DMS 273 treated with DMSO at 0.1 percent for 48 hours (cell line): Measurements from ENCODE around the gene EYA3.

Source experiments
- DNase-seq: peaks from one replicate; lab custom pipeline; 2025; lab: John Stamatoyannopoulos, UW

The EYA3 gene, protein sequence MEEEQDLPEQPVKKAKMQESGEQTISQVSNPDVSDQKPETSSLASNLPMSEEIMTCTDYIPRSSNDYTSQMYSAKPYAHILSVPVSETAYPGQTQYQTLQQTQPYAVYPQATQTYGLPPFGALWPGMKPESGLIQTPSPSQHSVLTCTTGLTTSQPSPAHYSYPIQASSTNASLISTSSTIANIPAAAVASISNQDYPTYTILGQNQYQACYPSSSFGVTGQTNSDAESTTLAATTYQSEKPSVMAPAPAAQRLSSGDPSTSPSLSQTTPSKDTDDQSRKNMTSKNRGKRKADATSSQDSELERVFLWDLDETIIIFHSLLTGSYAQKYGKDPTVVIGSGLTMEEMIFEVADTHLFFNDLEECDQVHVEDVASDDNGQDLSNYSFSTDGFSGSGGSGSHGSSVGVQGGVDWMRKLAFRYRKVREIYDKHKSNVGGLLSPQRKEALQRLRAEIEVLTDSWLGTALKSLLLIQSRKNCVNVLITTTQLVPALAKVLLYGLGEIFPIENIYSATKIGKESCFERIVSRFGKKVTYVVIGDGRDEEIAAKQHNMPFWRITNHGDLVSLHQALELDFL

DNA sequence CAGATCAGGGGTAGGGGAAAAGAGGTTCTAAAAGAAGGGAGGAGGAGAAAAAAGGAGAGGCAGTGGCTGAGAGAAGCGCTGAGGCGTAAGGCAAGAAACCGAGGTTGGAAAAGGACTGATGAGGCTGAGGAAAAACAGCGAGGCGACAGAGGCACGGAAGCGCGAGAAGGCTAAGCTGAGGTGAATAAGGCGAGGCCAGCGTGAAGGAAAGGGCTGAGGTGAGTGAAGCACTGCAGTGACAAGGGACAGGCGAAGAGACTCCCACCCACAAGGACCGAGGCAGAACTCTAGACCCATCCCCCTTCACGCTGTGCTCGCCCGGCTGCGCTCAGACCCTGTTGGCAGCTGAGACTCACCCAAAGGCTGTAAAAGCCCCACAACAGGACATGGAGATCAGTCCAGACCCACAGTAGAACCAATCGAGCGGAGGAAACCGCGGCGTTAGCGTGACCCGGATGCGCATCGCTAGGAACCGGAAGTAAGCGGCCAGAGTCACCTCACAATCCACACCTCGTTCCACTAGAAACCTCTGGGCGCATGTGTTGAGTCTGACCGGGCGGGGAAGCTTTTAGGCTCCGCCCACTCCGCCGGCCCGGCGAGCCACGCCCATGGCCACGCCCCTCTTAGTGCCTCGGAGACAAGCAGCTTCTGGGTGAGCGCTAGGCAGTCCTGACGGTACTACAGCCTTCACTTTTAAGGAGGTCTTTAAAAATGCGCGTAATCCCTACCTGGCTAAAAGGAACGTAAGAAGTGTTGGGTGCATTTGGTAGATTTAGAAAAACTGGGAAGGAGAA is at the start of gene EYA3:
EYA3 (minus strand) TSS at position 443 of the 794 bp plus-strand sequence. CDS start 30,584 bp downstream, outside the sequence.
- peak; percentile 97 for DNase-seq

DNA sequence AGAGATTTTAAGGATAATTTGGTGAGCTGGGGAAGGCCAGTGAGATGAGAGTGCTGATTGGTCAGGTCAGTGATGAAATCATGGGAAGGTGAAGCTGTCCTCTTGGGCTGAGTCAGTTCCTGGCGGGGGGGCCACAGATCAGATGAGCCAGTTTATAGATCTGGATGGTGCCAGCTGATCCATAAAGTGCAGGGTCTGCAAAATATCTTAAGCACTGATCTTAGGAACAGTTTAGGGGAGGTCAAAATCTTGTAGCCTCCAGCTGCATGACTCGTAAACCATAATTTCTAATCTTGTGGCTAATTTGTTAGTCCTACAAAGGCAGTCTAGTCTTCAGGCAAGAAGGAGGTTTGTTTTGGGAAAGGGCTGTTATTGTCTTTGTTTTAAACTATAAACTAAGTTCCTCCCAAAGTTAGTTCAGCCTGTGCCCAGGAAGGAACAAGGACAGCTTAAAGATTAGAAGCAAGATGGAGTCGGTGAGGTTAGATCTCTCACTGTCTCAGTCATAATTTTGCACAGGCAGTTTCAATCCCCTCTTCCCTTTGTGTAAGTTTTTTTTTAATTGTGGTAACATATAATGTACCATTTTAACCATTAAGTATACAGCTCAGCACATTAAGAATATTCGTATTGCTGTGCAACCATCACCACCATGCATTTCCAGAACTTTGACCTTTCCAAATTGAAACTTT is 48.7 kb upstream of the EYA3 start:
- no peak for DNase-seq

DNA sequence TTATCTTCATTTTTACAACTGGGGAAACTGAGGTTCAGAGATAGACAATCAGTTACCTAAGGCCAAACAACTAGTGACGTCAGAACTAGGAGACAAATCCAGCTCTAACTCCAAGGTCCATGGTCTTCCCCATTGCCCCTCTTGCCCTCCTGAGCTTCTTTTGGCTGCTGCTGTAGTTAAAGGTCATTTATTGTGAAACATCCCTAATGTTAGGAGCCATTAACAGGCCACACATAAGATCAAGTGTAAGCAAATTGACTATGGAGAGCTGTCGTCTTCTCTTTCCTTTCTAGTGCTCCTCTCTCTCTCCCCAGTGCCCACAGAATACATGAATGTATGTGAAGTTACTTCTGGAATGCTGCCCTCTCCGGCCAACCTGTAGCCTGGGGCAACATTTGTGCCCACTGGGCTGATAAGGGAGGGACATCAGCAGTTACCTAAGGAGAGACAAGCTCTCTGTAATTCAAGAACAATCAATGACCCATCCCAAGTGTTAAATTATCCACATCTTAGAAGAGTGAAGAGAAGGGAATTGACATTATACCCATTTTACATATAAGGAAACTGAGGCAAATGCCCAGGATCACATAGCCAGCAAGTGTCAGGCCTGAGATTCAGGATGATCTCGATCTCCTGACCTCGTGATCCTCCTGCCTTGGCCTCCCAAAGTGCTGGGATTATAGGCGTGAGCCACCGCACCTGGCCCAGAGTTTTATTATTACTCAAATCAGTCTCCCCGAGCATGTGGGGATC is 47.9 kb upstream of the EYA3 start:
- no peak for DNase-seq

DNA sequence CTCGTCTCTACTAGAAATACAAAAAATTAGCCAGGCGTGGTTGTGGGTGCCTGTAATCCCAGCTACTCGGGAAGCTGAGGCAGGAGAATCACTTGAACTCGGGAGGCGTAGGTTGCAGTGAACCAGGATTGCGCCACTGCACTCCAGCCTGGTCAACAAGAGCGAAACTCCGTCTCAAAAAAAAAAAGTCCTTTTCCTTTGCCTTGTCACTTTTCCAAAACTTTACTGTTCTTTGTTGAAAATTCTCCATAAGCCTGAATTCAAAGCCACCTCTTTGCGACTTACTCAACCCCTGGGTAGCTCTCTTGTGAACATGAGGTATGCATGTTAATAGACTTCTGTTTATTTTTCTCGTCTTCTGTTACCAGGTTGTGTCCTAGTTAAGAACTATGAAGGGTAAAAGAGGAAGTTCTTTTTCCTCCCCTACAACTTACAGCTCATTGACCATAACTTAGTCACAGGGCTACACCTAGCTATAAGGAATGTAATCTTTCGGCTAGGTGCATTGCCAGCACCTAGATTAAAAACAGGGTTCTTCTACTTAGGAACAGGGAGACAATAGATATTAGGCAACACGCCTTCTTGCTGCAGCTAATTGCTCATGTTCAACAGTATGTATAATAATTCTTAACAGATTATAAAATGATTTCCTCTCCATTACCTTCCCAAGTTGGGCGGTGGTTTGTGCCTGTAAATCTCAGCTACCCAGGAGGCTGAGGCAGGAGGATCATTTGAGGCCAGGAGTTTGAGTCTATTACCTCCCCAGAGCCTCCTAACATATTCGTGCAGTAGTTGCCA is 47.2 kb upstream of the EYA3 start:
- DNase-seq: no peak

DNA sequence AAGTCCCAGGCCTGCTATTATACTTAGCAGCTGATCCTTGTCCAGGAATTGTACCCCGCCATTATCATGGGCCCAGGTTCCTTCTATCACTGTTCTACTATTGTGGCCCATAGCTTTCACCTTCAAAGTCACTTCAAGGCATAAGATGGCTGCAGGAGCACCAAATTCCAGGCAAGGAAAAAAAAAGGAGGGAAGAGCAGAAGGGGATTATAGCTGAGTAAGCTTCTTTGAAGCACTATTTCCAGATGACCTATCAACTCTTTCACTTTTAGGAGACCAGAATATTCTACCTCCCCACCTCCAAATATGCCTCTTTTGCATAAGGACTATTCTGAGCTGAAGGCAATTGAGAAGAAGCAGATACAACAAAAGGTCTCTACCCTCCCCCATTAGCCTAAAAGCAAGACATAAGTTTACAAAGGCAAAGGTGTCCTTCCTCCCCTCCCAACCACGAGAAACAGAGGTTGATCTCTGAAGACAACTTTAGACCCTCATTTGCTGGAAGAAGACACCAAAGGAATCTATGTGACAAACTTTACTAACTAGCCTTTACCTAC is 46.3 kb upstream of the EYA3 start:
- DNase-seq: no peak

DNA sequence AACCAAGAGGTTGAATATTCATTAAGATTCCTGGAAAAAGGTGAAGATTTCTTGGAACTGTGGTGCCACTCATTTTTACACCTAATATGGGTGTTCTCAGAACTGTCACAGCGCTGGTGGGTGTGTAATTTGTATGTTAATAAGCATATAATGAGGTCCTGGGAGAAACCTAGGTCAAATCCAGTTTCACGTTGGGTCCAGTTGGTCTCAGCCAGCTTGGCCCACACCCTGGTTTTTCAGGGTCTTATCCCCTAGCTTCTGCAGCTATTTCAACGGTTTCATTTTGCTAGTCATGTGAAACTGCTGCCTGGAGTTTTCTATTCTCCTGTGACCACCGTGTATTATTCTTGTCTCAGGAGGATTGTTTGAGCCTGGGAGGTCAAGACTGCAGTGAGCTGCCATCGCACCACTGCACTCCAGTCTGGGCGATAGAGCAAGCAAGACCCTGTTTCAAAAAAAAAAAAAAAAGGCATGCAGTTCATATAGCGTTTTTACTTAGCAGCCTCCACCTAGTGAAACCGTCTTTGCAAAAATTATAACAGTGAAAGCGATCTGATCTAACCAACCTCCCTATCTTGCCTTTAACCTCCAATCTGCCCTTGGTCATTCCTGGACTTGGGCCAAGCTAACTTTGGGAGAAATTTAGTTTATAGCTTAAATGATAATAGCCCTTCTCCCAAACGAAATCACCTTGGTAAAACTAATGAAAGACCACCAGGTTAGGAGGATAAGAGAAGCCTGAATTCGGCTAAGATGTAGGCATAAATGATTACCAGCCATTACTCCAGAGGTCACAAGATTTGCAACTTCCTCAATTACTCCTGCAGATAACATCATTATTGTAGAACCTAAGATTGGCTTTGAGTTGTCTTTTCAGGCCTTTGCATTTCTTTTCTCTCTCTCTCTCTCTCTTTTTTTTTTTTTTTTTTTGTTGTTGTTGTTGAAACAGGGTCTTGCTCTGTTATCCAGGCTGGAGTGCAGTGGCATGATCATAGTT is 44.1 kb upstream of the EYA3 start:
- DNase-seq: no peak

DNA sequence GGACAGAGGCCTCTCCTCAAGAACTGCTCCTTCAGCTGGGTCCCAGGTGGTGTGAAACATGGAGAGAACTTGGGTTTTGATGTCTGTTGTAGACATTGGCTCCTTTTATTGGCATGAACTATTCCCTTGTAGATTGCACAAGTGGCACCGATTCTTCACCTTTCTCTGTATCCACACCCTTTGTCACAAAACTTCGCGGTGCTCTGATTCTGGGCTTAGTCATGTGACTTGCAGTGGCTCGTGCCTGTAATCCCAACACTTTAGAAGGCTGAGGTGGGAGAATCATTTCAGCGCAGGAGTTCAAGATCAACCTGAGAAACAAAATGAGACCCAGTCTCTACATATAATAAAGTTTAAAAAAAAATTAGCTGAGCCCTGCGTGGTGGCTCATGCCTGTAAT is 42.5 kb upstream of the EYA3 start:
- DNase-seq: no peak

DNA sequence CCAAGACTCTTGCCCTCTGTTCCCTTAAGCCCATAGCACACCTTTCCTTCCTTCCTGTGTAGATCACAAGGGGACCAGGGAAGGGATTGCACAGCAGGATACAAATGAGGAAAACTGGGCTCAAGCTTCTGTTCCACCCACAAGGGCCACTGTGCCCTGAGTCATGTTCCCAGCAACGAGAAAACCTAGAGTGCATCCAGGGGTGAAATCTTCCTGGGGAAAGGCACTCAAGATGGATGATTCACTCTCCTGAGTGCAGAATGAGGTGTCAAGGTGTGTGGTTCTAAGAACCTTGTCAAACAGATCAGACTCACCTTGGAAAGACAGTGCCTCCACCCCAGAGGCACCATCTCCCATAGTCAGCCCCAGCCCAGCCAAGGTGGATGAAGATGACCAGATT is 40.7 kb upstream of the EYA3 start:
- no peak for DNase-seq

DNA sequence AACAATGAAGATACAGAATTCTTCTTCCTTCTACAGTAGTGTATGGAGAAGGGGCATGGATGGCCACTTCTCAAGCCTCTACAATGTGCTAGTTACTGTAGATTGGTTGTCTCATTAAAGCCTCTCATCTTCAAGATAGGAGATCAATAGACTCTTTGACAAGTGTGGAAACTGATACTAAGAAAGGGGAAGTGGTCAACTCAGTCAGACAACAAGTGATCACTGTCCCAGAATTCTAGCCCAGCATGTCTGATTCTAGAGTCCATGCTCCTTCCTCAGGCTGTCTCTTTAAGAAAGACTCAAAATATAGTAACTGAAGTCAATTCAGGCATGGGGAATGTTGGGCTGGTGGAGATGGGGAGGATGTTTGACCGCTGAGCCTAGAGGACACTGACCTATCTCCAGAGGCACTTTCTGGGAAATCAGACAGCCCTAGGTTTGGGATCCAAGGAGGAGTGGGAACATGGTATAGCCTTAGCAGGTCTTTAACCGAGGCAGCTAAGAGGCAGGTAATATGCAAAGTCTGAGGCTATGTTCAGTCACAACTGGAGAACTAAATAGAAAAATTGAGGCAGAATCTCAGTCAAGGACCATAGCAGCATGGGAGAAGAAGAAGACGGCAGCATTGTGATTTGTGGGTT is 39.3 kb upstream of the EYA3 start:
- no peak for DNase-seq

DNA sequence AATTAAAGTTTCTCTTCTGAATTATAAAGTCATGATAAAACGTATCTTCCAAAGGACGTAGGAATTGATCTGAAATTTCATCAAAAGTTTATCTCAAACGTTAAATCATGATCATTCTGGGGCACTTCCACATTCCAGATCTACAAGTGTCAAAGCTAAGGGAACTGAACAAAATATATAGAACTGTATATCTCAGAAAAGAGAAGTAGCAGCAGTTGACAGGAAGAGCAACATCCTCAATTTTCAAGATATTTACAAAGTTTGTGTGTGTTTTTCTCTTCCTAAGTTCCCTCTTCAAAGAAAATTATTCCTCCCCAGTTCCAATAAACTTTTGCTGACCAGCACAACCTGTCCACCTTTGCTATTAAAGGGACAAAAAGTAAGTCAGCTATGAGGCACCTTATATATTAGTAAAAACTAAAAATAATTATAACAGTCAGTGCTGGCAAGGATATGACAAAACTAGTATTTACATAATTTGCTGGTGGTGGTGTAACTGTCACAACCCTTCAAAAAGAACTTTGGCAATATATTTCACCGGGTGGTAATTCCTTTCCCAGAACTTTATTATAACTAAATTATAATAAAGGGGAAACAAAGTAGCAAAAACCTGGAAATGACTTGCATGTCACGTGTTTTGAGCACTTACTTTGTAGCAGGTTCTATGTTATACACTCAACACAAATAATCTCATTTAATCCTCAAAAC is 38.5 kb upstream of the EYA3 start:
- no peak for DNase-seq

DNA sequence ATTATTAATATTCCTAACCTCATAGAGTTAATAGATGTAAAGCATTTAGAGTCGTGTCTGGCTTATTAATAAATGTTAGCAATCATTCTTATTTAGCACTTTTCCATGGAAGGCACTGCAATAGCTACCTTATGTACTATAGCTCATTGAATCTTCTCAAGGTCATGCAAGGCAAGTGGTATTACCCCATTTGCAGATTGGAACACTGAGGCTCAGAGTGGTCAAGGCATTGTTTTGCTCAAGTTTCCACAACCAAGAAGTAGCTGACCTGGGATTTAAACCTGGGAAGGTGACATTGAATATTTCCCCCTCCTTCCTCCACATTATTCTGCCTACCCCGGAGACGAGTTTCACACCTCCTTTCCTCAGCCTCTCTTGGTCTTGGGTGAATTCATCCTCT is 37.8 kb upstream of the EYA3 start:
- DNase-seq: no peak

DNA sequence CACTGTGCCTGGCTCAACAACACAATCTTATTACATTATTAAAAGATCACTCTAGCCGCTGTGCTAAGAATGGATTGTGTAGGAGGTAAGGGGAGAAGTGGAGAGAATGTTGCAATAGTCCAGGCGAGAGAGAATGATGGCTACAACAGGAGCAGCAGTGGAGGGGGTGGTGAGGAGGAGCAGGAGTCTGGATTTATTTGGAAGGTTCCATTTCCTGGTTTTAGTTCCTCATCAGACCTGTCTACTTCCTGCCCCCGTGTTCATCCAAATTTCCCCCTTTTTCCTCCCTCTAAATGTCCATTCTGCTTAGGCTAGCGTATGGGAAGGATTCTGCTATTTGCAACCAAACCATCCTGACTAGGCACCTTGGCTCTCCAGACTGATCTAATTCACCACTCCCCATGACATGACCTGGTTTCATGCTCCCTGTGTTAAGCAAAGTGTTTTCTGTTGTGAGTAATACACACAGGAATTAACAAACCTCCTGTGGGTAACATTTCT is 35.1 kb upstream of the EYA3 start:
- DNase-seq: no peak

DNA sequence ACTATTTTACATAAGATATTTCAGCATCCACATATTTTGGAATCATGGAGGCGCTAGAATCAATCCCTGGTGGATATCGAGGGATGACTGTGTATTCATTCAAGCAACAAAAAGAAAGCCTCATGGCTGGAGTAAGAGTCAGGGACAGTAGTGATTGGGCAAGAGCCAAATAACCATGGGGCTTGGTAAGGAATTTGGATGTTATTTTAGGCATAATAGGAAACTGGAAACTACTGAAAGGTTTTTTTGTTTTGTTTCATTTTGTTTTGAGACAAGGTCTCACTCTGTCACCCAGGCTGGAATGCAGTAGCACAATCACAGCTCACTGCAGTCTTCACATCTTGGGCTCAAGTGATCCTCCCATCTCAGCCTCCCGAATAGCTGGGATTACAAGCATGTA is 33.8 kb upstream of the EYA3 start:
- DNase-seq: no peak

DNA sequence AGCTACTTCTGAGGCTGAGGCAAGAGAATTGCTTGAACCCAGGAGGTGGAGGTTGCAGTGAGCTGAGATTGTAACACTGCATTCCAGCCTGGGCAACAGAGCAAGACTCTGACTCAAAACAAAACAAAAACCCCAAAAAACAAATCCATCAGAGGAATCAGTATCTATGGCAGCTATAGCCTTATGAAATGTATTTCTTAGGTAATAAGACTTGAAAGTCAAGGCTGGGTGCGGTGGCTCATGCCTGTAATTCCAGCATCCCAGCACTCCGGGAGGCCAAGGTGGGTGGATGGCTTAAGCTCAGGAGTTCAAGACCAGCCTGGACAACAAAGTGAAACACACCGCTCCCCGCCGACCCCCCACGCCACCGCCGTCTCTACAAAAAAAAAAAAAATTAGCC is 31.1 kb upstream of the EYA3 start:
- no peak for DNase-seq

DNA sequence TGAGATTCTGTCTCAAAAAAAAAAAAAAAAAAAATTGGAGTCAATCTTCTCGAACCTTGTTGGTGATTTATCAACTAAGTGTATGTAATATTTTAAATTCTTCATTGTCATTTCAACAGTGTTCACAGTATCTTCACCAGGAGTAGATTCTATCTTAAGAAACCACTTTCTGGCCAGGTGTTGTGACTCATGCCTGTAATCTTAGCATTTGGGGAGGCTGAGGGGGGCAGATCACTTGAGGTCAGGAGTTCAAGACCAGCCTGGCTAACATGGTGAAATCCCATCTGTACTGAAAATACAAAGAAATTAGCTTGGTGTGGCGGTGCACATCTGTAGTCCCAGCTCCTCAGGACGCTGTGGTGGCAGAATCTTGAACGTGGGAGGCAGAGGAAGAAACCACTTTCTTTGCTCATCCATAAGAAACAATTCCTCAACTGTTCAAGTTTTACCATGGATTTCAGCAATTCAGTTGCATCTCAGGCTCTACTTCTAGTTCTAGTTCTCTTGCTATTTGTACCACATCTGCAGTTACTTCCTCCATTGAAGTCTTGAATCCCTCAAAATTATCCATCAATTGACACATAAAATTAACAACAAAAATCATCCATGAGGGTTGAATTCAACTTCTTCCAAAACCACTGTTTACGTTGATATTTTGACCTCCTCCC is 30.4 kb upstream of the EYA3 start:
- no peak for DNase-seq

DNA sequence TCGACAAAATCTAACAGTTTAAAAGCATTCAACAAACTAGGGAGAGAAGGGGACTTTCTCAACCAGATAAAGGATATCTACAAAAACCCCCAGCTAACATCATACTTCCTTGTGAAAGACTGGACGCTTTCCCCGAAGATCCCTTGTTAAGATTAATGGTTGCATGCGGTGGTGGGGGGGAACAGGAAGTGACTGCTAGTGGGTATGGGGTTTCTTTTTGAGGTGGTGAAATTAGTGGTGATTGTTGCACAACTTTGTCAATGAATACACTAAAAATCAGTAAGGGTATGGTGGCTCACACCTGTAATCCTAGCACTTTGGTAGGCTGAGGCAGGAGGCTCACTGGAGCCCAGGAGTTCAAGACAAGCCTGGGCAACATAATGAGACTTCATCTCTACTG is 26.9 kb upstream of the EYA3 start:
- no peak for DNase-seq

DNA sequence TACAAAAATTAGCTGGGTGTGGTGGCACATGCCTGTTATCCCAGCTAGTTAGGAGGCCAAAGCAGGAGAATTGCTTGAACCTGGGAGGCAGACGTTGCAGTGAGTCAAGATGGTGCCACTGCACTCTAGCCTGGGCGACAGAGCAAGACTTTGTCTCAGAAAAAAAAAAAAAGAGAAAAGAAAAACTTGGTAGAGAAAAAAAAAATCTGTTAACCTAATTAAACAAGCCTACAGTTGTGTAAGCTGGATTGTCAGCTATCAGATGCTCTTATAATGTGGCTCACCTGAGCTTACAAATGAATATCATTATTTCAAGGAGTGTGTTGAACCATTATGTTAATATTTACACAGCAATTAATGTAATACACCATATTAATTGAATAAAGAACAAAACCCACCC is 26.4 kb upstream of the EYA3 start:
- no peak for DNase-seq

DNA sequence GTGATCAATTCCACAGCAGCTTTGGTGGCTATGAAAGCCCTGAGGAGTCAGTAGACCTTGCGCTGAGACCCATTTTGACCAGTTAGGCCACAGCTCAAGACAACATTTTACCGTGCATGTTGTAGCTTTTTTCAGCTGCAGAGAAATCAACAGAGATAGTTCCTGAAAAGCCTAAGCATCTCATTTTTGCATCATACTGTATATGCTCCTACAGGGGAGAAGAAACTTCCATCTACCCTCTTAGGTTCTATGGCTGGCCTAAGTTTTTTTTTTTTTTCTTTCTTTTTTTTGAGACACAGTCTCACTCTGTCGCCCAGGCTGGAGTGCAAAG is 24.8 kb upstream of the EYA3 start:
- no peak for DNase-seq
